ENCODE measurements around the gene UPF1.

Gene UPF1

GRCh38 chr19:18792661-18793060 lies 39.1 kb upstream of the UPF1 start:
- Histone ChIP-seq H3K27me3 (replicated peaks; ENCODE audit: insufficient read depth, low read length) (peaks cover 84% of the 10 kb centered on the region), H3K9me3 (replicated peaks; ENCODE audit: insufficient read depth, low read length) (no peaks in the 10 kb centered on the region), H3K9ac (ENCODE audit: low read length) (no peak overlapping the region), H3K4me3 (ENCODE audit: low read length) (no peak overlapping the region), H3F3A (ENCODE audit: insufficient read depth, low read length) (no peaks in the 10 kb centered on the region), H3K79me2 (ENCODE audit: low read length) (no peaks in the 10 kb centered on the region), H3K4me1 (ENCODE audit: low read length) (no peaks in the 10 kb centered on the region), H3K36me3 (replicated peaks; ENCODE audit: insufficient read depth, low read length) (no peaks in the 10 kb centered on the region), H3K27ac (ENCODE audit: low read length) (no peak overlapping the region), H4K20me1 (ENCODE audit: insufficient read depth, low read length) (no peaks in the 10 kb centered on the region), H3K9me2 (replicated peaks; ENCODE audit: insufficient read depth, low read length) (no peaks in the 10 kb centered on the region), H2AFZ (ENCODE audit: low read length) (no peak overlapping the region), H3K4me2 (ENCODE audit: low read depth, low read length) (no peak overlapping the region)
- no peak for DNase-seq
- no peak for TF ChIP-seq EZH2 (optimal IDR thresholded peaks at IDR 0.05; ENCODE audit: low read depth, low read length)
- TF ChIP-seq CTCF (IDR thresholded peaks at IDR 0.05; ENCODE audit: low read length) = no peak
- no peak for TF ChIP-seq EZH2phosphoT487 (IDR thresholded peaks at IDR 0.05; ENCODE audit: low read length)

DNA sequence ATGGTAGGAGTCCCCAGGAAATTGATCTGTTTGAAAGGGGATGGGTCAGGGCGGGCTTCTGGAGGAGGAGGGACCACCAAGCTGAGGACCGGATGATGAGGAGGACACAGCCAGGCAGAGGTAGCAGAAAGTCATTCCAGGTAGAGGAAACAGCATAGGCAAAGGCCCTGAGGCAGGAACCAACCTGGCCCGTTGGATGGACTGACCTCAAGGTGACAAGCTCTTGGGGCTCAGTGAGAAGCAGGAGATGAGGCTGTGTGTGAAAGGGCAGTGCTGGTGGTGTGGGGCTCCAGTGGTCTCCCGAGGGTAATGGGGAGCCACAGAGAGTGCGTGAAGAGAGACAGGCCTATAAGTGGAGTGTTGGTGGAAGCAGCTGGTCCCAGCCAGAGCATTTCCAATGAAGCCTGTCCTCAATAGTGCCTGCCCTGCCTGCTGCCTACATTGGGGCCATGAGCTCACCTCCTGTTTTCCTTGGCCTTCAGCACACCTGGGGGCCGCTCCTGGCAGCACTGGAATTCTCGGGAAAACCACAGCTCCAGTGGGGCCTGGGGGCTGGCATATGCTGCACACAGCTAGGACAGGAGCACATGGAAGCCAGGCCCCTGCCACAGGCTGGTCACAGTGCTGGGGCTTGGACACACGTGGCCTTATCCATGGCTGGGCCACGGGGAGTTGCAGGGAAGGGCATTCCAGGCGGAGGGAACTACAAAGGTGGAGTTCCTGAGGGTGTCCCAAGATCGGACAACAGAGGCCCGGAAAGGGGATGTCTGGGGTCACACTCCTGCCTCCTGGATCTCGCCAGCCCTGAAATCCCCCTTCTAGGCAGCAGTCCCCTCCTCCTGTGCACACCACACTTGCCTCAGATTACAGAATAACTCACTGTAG lies 38.4 kb upstream of the UPF1 start:
- Histone ChIP-seq H3F3A (ENCODE audit: insufficient read depth, low read length) (no peaks in the 10 kb centered on the region), H3K27me3 (replicated peaks; ENCODE audit: insufficient read depth, low read length) (peaks cover 88% of the 10 kb centered on the region), H3K4me1 (ENCODE audit: low read length) (no peaks in the 10 kb centered on the region), H4K20me1 (ENCODE audit: insufficient read depth, low read length) (no peaks in the 10 kb centered on the region), H3K36me3 (replicated peaks; ENCODE audit: insufficient read depth, low read length) (no peaks in the 10 kb centered on the region), H2AFZ (ENCODE audit: low read length) (no peak overlapping the region), H3K79me2 (ENCODE audit: low read length) (no peaks in the 10 kb centered on the region), H3K4me2 (ENCODE audit: low read depth, low read length) (no peak overlapping the region), H3K27ac (ENCODE audit: low read length) (no peak overlapping the region), H3K9me2 (replicated peaks; ENCODE audit: insufficient read depth, low read length) (no peaks in the 10 kb centered on the region), H3K9me3 (replicated peaks; ENCODE audit: insufficient read depth, low read length) (no peaks in the 10 kb centered on the region), H3K4me3 (ENCODE audit: low read length) (no peak overlapping the region), H3K9ac (ENCODE audit: low read length) (no peak overlapping the region)
- no peak for DNase-seq
- TF ChIP-seq EZH2 (optimal IDR thresholded peaks at IDR 0.05; ENCODE audit: low read depth, low read length) (no peak), CTCF (IDR thresholded peaks at IDR 0.05; ENCODE audit: low read length) (no peak), EZH2phosphoT487 (IDR thresholded peaks at IDR 0.05; ENCODE audit: low read length) (no peak)

DNA sequence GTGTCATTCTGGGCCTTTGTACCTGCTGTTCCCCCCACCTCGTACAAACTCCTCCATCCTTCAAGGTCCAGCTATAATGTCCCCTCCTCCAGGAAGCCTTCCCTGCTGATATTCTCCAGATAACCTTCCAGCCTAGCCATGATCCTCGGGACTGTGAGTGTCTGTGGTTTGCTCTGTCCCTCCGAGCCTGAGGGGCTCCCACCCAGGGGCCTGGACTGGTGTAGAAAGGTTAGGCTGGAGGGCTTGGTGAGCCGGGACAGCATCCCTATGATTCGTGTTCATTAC lies 37.8 kb upstream of the UPF1 start:
- no peak for TF ChIP-seq EZH2 (optimal IDR thresholded peaks at IDR 0.05; ENCODE audit: low read depth, low read length)
- TF ChIP-seq EZH2phosphoT487 (IDR thresholded peaks at IDR 0.05; ENCODE audit: low read length) = no peak
- no peak for TF ChIP-seq CTCF (IDR thresholded peaks at IDR 0.05; ENCODE audit: low read length)
- no peaks in the 10 kb centered on the region for H3K9me2 ChIP-seq (replicated peaks; ENCODE audit: insufficient read depth, low read length)
- no peak overlapping the region for H3K4me2 ChIP-seq (ENCODE audit: low read depth, low read length)
- H2AFZ ChIP-seq (ENCODE audit: low read length) = no peak overlapping the region
- no peaks in the 10 kb centered on the region for H4K20me1 ChIP-seq (ENCODE audit: insufficient read depth, low read length)
- no peaks in the 10 kb centered on the region for H3F3A ChIP-seq (ENCODE audit: insufficient read depth, low read length)
- no peaks in the 10 kb centered on the region for H3K9me3 ChIP-seq (replicated peaks; ENCODE audit: insufficient read depth, low read length)
- no peak overlapping the region for H3K27ac ChIP-seq (ENCODE audit: low read length)
- DNase-seq = no peak
- H3K4me3 ChIP-seq (ENCODE audit: low read length) = no peak overlapping the region
- H3K4me1 ChIP-seq (ENCODE audit: low read length) = no peaks in the 10 kb centered on the region
- H3K36me3 ChIP-seq (replicated peaks; ENCODE audit: insufficient read depth, low read length) = no peaks in the 10 kb centered on the region
- H3K27me3 ChIP-seq (replicated peaks; ENCODE audit: insufficient read depth, low read length) = peaks cover 91% of the 10 kb centered on the region
- H3K9ac ChIP-seq (ENCODE audit: low read length) = no peak overlapping the region
- no peaks in the 10 kb centered on the region for H3K79me2 ChIP-seq (ENCODE audit: low read length)
